ENCODE data around the gene ATG2B.
"Not testable (repeated sequence)": the region's sequence is repeated elsewhere in the genome, so short reads cannot be mapped to it uniquely, and the experiment has no call there.

The ATG2B gene

GRCh38 chr14:96370528-96370927 is 7.4 kb upstream of the ATG2B start:
- no peak for DNase-seq

GRCh38 chr14:96368534-96368933 is 5.4 kb upstream of the ATG2B start:
- no peak for DNase-seq

- DNase-seq, result no peak
Observed at GRCh38 chr14:96364962-96365361, 1.8 kb upstream of the ATG2B start.

GRCh38 chr14:96363751-96364336 is 703 bp upstream of the ATG2B start:
- DNase-seq, result peak; percentile 15 to 44

GRCh38 chr14:96362071-96362964 is 823 bp downstream of the ATG2B start:
- DNase-seq, result peak; percentile 56 to 82

- no peak for DNase-seq
Observed at GRCh38 chr14:96359959-96360358, 3.2 kb downstream of the ATG2B start.

- no peak for DNase-seq
Observed at GRCh38 chr14:96357216-96357615, 5.9 kb downstream of the ATG2B start.

GRCh38 chr14:96354246-96354645 is 8.9 kb downstream of the ATG2B start:
- DNase-seq, result no peak

- no peak for DNase-seq
Observed at GRCh38 chr14:96352708-96353107, 10.4 kb downstream of the ATG2B start.

GRCh38 chr14:96351986-96352385 is 11.2 kb downstream of the ATG2B start:
- no peak for DNase-seq

- DNase-seq, result no peak
Observed at GRCh38 chr14:96349286-96350075, 13.7 kb downstream of the ATG2B start.

- not testable (repeated sequence) for DNase-seq
Observed at GRCh38 chr14:96347957-96348356, 15.2 kb downstream of the ATG2B start.

GRCh38 chr14:96345669-96346068 is 17.5 kb downstream of the ATG2B start:
- DNase-seq, result no peak

GRCh38 chr14:96341323-96341722 is 21.8 kb downstream of the ATG2B start:
- DNase-seq, result no peak

- no peak for DNase-seq
Observed at GRCh38 chr14:96338551-96338950, 24.6 kb downstream of the ATG2B start.

GRCh38 chr14:96324219-96324618 is 38.9 kb downstream of the ATG2B start:
- no peak for DNase-seq

- peak in 1 of 2 donors; percentile 11 for DNase-seq
Observed at GRCh38 chr14:96320605-96321004, 42.5 kb downstream of the ATG2B start.

- DNase-seq, result no peak
Observed at GRCh38 chr14:96318836-96319235, 44.3 kb downstream of the ATG2B start.

- no peak for DNase-seq
Observed at GRCh38 chr14:96316087-96316486, 47.1 kb downstream of the ATG2B start.

- no peak for DNase-seq
Observed at GRCh38 chr14:96310906-96311305, 52.2 kb downstream of the ATG2B start.

- peak in 1 of 2 donors; percentile 2 for DNase-seq
Observed at GRCh38 chr14:96309896-96310330, 53.2 kb downstream of the ATG2B start.

- no peak for DNase-seq
Observed at GRCh38 chr14:96309133-96309895, 53.8 kb downstream of the ATG2B start.

GRCh38 chr14:96307434-96307833 is 55.7 kb downstream of the ATG2B start:
- no peak for DNase-seq
